ENCODE results near the gene TRIM54.

Gene TRIM54

GRCh38 chr2:27281855-27282559, at the start of gene TRIM54:
TSS of gene TRIM54 (plus strand) at chr2:27282429. CDS start at chr2:27282732, 303 bp downstream.
- DNase-seq (ENCODE audit: low spot score): no peak

- DNase-seq (ENCODE audit: low spot score): no peak
Measured at GRCh38 chr2:27233341-27233740, 48.9 kb upstream of the TRIM54 start.

GRCh38 chr2:27236136-27236535, 46.1 kb upstream of the TRIM54 start:
- no peak for DNase-seq (ENCODE audit: low spot score)

- DNase-seq (ENCODE audit: low spot score): no peak
Measured at GRCh38 chr2:27236626-27237025, 45.6 kb upstream of the TRIM54 start.

- no peak for DNase-seq (ENCODE audit: low spot score)
Measured at GRCh38 chr2:27237341-27237945, 44.8 kb upstream of the TRIM54 start.

- no peak for DNase-seq (ENCODE audit: low spot score)
Measured at GRCh38 chr2:27238976-27239375, 43.3 kb upstream of the TRIM54 start.

- no peak for DNase-seq (ENCODE audit: low spot score)
Measured at GRCh38 chr2:27240406-27240805, 41.8 kb upstream of the TRIM54 start.

GRCh38 chr2:27241761-27242613, 40.2 kb upstream of the TRIM54 start:
- DNase-seq (ENCODE audit: low spot score): no peak

GRCh38 chr2:27242614-27242951, 39.6 kb upstream of the TRIM54 start:
- DNase-seq (ENCODE audit: low spot score): no peak

GRCh38 chr2:27243391-27244130, 38.7 kb upstream of the TRIM54 start:
- no peak for DNase-seq (ENCODE audit: low spot score)

- no peak for DNase-seq (ENCODE audit: low spot score)
Measured at GRCh38 chr2:27245116-27245515, 37.1 kb upstream of the TRIM54 start.

GRCh38 chr2:27245626-27246025, 36.6 kb upstream of the TRIM54 start:
- no peak for DNase-seq (ENCODE audit: low spot score)

GRCh38 chr2:27247893-27248292, 34.3 kb upstream of the TRIM54 start:
- DNase-seq (ENCODE audit: low spot score): no peak

GRCh38 chr2:27249159-27249890, 32.9 kb upstream of the TRIM54 start:
- no peak for DNase-seq (ENCODE audit: low spot score)

GRCh38 chr2:27249891-27250651, 32.2 kb upstream of the TRIM54 start:
- DNase-seq (ENCODE audit: low spot score): peak; percentile 46

- no peak for DNase-seq (ENCODE audit: low spot score)
Measured at GRCh38 chr2:27250652-27251379, 31.4 kb upstream of the TRIM54 start.

GRCh38 chr2:27251766-27252165, 30.5 kb upstream of the TRIM54 start:
- DNase-seq (ENCODE audit: low spot score): no peak

- no peak for DNase-seq (ENCODE audit: low spot score)
Measured at GRCh38 chr2:27255187-27255586, 27.0 kb upstream of the TRIM54 start.

GRCh38 chr2:27255660-27256059, 26.6 kb upstream of the TRIM54 start:
- DNase-seq (ENCODE audit: low spot score): no peak

- DNase-seq (ENCODE audit: low spot score): no peak
Measured at GRCh38 chr2:27256855-27257454, 25.3 kb upstream of the TRIM54 start.
